Keratinocyte (primary cell): ENCODE data around the gene ASB10. TPM values are rescaled to one million over a fixed set of nuclear protein-coding genes. Genes with fewer than 3 reads are reported as not detected.

ENCODE experiments used
- DNase-seq: peaks from one replicate; pipeline ENCODE4 v3.0.0-alpha.2; 2011; ENCODE audit warnings: low read depth, missing footprints, low spot score
- FAIRE-seq: peaks from 2 replicates; lab custom pipeline; 2011; peaks lifted over from hg19 to GRCh38; lab: Jason Lieb, UNC
- H2AFZ ChIP-seq: 2 replicates; pipeline ENCODE4 v1.6.0; 2012; ENCODE audit warnings: low read length, control low read depth, inconsistent platforms; ENCODE audit not compliant: control insufficient read depth
- H3K27ac ChIP-seq: 2 replicates; pipeline ENCODE4 v1.5.1; 2011; ENCODE audit warnings: low read length; ENCODE audit not compliant: control insufficient read depth, insufficient read depth
- H3K27me3 ChIP-seq: 3 replicates; pipeline ENCODE4 v1.6.0; 2011; ENCODE audit warnings: low read length; ENCODE audit not compliant: control insufficient read depth, insufficient read depth; ENCODE audit errors: extremely low read depth
- H3K36me3 ChIP-seq, 2 experiments: 2 replicates in 1 of 2; 3 replicates in 1 of 2; pipeline ENCODE4 v1.5.1; 2011; ENCODE audit warnings: low read length in 2 of 2, mild to moderate bottlenecking in 1 of 2; ENCODE audit not compliant: control insufficient read depth in 2 of 2, insufficient read depth in 2 of 2; ENCODE audit errors: extremely low read depth in 1 of 2
- H3K4me1 ChIP-seq: 3 replicates; pipeline ENCODE4 v1.5.1; 2011; ENCODE audit warnings: low read length; ENCODE audit not compliant: control insufficient read depth, insufficient read depth; ENCODE audit errors: extremely low read depth
- H3K4me2 ChIP-seq: 3 replicates; pipeline ENCODE4 v1.6.0; 2011; ENCODE audit warnings: low read depth, low read length; ENCODE audit not compliant: control insufficient read depth, insufficient read depth; ENCODE audit errors: extremely low read depth
- H3K4me3 ChIP-seq, 3 experiments: fragments of 200-600 bp in 1 of 3; sonication (generic) in 1 of 3; 2 replicates in 2 of 3; 3 replicates in 1 of 3; pipeline ENCODE4 v1.5.1; 2011 to 2016; ENCODE audit warnings: low read length in 3 of 3, mild to moderate bottlenecking in 3 of 3, control low read depth in 2 of 3, inconsistent platforms in 1 of 3, low read depth in 1 of 3, mixed read lengths in 1 of 3, mixed run types in 1 of 3, moderate library complexity in 1 of 3; ENCODE audit not compliant: control insufficient read depth in 2 of 3, insufficient read depth in 2 of 3; ENCODE audit errors: extremely low read depth in 1 of 3
- H3K79me2 ChIP-seq: 2 replicates; pipeline ENCODE4 v1.6.0; 2012; ENCODE audit warnings: low read length; ENCODE audit not compliant: control insufficient read depth, insufficient read depth
- H3K9ac ChIP-seq: 3 replicates; pipeline ENCODE4 v1.6.0; 2011; ENCODE audit warnings: low read length; ENCODE audit not compliant: control insufficient read depth, insufficient read depth; ENCODE audit errors: extremely low read depth
- H3K9me1 ChIP-seq: 3 replicates; pipeline ENCODE4 v1.6.0; 2011; ENCODE audit warnings: low read length; ENCODE audit not compliant: control insufficient read depth, insufficient read depth; ENCODE audit errors: extremely low read depth
- H3K9me3 ChIP-seq: 2 replicates; pipeline ENCODE4 v1.5.1; 2012; ENCODE audit warnings: low read depth, low read length; ENCODE audit not compliant: control insufficient read depth
- H4K20me1 ChIP-seq: 3 replicates; pipeline ENCODE4 v1.6.0; 2011; ENCODE audit warnings: low read length; ENCODE audit not compliant: control insufficient read depth, insufficient read depth; ENCODE audit errors: extremely low read depth
- EZH2 ChIP-seq: IDR thresholded peaks from one replicate; pipeline ENCODE4 v1.6.1; 2012; ENCODE audit warnings: inconsistent platforms, mild to moderate bottlenecking, low read length, moderate library complexity
- dilution Hi-C: fragments of 300-500 bp; cut with MboI; formaldehyde crosslinking; loops from one replicate; pipeline ENCODE4 v1.7.0; 2020; ENCODE audit warnings: low sequenced_read_pairs; ENCODE audit not compliant: extremely low pct_ligation_motif_present
- polyA plus RNA-seq, 5 experiments: library from polyadenylated mRNA; depleted of rRNA in 3 of 5; stranded (reverse) in 3 of 5; stranded (forward) in 1 of 5; unstranded in 1 of 5; fragments of >200 nt; gene quantifications; 1 replicate in 1 of 5; 2 replicates in 3 of 5; 3 replicates in 1 of 5; pipeline versions ENCODE4 v1.2.1 to v1.2.3, GENCODE V29; 2011 to 2012; ENCODE audit warnings: missing spikeins in 2 of 5, low read depth in 1 of 5, low replicate concordance in 1 of 5
- TF ChIP-seq, protein P1 (sequence below), 3 experiments: IDR thresholded peaks in 1 of 3; conservative IDR thresholded peaks in 1 of 3; optimal IDR thresholded peaks in 1 of 3; 2 replicates in 2 of 3; 3 replicates in 1 of 3; pipeline versions ENCODE3 to v1.5.1; 2011; ENCODE audit warnings: low read length in 3 of 3, mild to moderate bottlenecking in 3 of 3, moderate library complexity in 2 of 3, control low read depth in 1 of 3, inconsistent platforms in 1 of 3; ENCODE audit not compliant: insufficient read depth in 2 of 3; ENCODE audit errors: extremely low read depth in 1 of 3

Gene ASB10
- polyA plus RNA-seq, 1 donor (not counting 4 experiments of a cell fraction or from before 2014, with no cell fraction given): not detected

DNA sequence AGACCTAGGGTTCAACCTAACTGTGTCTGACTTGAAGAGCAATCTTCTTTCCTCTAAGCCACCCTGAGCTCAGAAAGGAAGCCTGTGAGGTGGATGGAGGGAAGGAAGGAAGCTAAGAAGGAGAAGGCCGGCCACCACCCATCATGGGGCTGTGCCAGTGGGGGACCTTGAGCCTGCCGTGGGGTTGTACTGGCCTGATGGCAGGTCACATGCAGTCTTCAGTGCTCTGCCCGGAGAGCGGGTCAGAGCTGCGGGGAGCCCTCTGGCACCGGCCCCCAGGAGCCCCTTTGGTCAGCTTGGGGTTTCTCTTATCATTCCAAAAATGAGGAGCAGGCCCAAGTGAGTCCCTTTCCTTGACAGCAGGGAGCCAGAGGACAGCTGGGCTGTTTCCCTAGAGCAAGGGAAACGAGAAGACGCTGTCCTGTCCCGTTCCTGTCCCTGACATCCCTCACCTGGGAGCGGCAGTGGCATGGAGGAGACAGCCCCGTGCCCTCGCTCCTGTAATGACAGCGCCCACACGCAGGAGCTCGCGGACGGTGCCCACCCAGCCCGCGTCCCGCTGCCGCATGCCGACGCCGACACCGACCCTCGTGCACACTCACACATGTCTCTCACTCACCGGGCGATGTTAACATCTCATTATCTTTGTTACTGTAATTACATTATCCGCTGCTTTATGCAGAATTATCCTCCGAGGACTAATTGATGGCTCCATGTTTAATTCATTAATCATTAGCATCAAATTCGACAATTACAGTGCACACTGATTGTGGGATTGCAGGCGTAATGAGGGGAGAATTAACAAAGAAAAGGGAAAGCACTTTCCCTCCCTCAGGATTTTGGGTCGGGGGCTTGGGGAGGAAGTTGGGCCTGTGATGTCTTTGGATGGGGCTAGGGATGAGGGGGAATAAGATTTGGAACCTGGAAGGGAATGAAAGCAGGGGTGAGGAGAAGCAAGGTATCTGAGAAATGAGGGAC, 50.9 kb downstream of the ASB10 start:
- FAIRE-seq: no peak
- H3K27ac ChIP-seq: no peak overlapping the region
- no peaks in the 10 kb centered on the region for H3K27me3 ChIP-seq
- TF ChIP-seq EZH2: no peak
- TF ChIP-seq, protein P1, sequence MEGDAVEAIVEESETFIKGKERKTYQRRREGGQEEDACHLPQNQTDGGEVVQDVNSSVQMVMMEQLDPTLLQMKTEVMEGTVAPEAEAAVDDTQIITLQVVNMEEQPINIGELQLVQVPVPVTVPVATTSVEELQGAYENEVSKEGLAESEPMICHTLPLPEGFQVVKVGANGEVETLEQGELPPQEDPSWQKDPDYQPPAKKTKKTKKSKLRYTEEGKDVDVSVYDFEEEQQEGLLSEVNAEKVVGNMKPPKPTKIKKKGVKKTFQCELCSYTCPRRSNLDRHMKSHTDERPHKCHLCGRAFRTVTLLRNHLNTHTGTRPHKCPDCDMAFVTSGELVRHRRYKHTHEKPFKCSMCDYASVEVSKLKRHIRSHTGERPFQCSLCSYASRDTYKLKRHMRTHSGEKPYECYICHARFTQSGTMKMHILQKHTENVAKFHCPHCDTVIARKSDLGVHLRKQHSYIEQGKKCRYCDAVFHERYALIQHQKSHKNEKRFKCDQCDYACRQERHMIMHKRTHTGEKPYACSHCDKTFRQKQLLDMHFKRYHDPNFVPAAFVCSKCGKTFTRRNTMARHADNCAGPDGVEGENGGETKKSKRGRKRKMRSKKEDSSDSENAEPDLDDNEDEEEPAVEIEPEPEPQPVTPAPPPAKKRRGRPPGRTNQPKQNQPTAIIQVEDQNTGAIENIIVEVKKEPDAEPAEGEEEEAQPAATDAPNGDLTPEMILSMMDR (optimal IDR thresholded peaks at IDR 0.05 in 1 of 3, IDR thresholded peaks at IDR 0.05 in 1 of 3, conservative IDR thresholded peaks at IDR 0.05 in 1 of 3; ENCODE audit: extremely low read depth in 1 of 3, insufficient read depth in 2 of 3, low read length in 3 of 3): no peak
- no peak overlapping the region for H3K4me3 ChIP-seq
- H3K4me1 ChIP-seq: no peaks in the 10 kb centered on the region
- H3K9ac ChIP-seq: no peak overlapping the region
- no peak overlapping the region for H2AFZ ChIP-seq
- no peak overlapping the region for H3K4me2 ChIP-seq
- H3K36me3 ChIP-seq: peaks cover 51 to 58% of the 10 kb centered on the region in 2 experiments
- no peaks in the 10 kb centered on the region for H3K9me1 ChIP-seq
- H4K20me1 ChIP-seq: peaks cover 7% of the 10 kb centered on the region
- no peaks in the 10 kb centered on the region for H3K9me3 ChIP-seq
- no peak for DNase-seq
- H3K79me2 ChIP-seq: no peaks in the 10 kb centered on the region
- dilution Hi-C loops: no loop called here

DNA sequence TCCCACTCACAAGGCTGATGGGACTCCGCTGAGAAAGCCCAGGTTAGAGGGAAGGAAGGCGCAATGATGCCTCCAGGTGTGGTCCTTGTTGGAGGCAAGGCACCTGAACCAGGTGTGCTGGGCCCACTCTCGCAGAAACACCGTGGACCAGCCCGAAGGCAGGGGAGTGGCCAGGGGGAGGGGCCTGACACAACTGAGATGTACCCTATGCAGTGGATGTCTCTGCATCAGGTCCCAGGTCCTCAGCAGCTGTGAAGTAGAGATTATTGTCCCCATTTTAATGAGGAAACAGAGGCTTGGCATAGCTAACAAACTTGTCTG, 51.6 kb downstream of the ASB10 start:
- Histone ChIP-seq H3K4me2 (no peak overlapping the region), H3K4me3 (no peak overlapping the region), H3K36me3 (peaks cover 44 to 55% of the 10 kb centered on the region in 2 experiments), H3K9me3 (no peaks in the 10 kb centered on the region), H3K4me1 (no peaks in the 10 kb centered on the region), H2AFZ (no peak overlapping the region), H4K20me1 (peaks cover 8% of the 10 kb centered on the region), H3K79me2 (no peaks in the 10 kb centered on the region), H3K9ac (no peak overlapping the region), H3K9me1 (no peaks in the 10 kb centered on the region), H3K27me3 (no peaks in the 10 kb centered on the region), H3K27ac (no peak overlapping the region)
- FAIRE-seq: no peak
- no peak for DNase-seq
- TF ChIP-seq, protein P1 (optimal IDR thresholded peaks at IDR 0.05 in 1 of 3, IDR thresholded peaks at IDR 0.05 in 1 of 3, conservative IDR thresholded peaks at IDR 0.05 in 1 of 3; ENCODE audit: extremely low read depth in 1 of 3, insufficient read depth in 2 of 3, low read length in 3 of 3): no peak
- TF ChIP-seq EZH2: no peak
- dilution Hi-C loops: no loop called here
